ENCODE measurements around the gene BIRC6. TPM values are rescaled to one million over a fixed set of nuclear protein-coding genes. Genes with fewer than 3 reads are reported as not detected.

The BIRC6 gene
- polyA plus RNA-seq, 1 experiment = 53.7 TPM

DNA sequence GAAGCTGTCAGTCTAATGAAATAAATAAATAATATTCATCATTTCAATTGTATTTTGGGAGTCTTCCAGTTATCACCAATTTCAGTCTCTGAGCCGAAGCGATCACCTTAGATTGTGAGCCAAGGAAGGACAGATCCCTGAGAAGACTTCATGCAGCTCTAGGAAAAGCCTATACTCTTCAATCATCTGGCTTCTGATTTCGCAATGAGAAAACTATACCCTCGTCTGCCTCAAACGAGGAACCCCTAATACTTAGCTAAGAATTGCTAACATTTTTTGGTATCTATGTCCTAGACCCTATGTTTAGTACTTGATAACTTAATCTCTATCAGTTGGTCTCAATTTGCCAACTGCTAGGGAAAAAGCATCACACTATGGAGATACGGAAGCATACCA, 266.5 kb downstream of the BIRC6 start:
- ChIA-PET CTCF (no interaction called here), POLR2A (no interaction called here)
- no peaks in the 10 kb centered on the region for H3K27me3 ChIP-seq (ENCODE audit: control insufficient read depth, insufficient read depth, low read length)
- TF ChIP-seq, protein P1, sequence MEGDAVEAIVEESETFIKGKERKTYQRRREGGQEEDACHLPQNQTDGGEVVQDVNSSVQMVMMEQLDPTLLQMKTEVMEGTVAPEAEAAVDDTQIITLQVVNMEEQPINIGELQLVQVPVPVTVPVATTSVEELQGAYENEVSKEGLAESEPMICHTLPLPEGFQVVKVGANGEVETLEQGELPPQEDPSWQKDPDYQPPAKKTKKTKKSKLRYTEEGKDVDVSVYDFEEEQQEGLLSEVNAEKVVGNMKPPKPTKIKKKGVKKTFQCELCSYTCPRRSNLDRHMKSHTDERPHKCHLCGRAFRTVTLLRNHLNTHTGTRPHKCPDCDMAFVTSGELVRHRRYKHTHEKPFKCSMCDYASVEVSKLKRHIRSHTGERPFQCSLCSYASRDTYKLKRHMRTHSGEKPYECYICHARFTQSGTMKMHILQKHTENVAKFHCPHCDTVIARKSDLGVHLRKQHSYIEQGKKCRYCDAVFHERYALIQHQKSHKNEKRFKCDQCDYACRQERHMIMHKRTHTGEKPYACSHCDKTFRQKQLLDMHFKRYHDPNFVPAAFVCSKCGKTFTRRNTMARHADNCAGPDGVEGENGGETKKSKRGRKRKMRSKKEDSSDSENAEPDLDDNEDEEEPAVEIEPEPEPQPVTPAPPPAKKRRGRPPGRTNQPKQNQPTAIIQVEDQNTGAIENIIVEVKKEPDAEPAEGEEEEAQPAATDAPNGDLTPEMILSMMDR (IDR thresholded peaks at IDR 0.05; ENCODE audit: insufficient read depth, low read depth, low read length) = no peak
- H3K36me3 ChIP-seq (ENCODE audit: control insufficient read depth, insufficient read depth, low read length) = peaks cover 9% of the 10 kb centered on the region; the same call in 1 of the 2 replicates
- no peak overlapping the region for H3K4me3 ChIP-seq (ENCODE audit: low read depth, low read length)
- no peak for DNase-seq (ENCODE audit: low read depth)

DNA sequence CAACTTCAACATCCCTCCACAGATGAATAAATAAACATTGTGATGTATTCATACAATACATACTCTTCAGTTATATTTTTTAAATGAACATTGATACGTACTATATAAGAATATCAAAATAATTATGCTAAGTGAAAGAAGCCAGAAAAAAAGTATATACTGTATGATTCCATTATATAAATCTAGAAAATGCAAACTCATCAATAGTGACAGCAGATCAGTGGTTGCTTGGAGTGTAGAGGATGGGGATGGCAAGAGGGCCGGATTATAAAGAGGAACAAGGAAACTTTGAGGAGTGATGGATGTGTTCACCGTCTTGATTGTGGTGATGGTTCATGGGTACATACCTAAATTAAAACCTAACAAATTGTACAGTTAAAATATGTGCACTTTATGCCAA, 268.0 kb downstream of the BIRC6 start:
- POLR2A ChIA-PET = no interaction called here
- Histone ChIP-seq H3K36me3 (ENCODE audit: control insufficient read depth, insufficient read depth, low read length) (peaks cover 9% of the 10 kb centered on the region; the same call in 1 of the 2 replicates), H3K4me3 (ENCODE audit: low read depth, low read length) (no peak overlapping the region), H3K27me3 (ENCODE audit: control insufficient read depth, insufficient read depth, low read length) (no peaks in the 10 kb centered on the region)
- TF ChIP-seq, protein P1 (IDR thresholded peaks at IDR 0.05; ENCODE audit: insufficient read depth, low read depth, low read length) = no peak
- DNase-seq (ENCODE audit: low read depth) = no peak
- CTCF ChIA-PET = no interaction called here

DNA sequence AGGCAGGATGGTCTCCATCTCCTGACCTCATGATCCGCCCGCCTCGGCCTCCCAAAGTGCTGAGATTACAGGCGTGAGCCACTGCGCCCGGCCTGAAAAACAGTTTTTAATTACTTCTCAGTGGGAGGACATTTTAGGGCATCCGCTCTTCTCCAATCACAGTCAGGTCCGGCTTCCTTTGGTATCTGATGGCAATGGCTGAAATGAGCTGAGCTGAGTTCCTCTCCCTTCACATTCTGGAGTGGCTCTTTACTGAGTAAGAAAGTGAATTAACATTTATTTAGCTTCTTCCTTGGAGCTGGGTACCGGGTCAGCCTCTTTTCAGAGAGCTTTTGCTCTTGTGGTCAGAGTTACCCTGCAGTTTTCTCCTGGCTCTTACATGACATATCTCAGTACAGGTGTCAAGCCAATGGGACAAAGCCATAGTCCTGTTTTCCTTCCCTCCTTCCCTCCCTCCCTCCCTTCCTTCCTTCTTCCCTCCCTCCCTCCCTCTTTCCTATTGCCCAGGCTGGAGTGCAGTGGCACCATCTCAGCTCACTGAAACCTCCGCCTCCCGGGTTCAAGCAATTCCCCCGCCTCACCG, 269.9 kb downstream of the BIRC6 start:
- Histone ChIP-seq H3K4me3 (ENCODE audit: low read depth, low read length) (no peak overlapping the region), H3K36me3 (ENCODE audit: control insufficient read depth, insufficient read depth, low read length) (peaks cover 7% of the 10 kb centered on the region; the same call in 1 of the 2 replicates), H3K27me3 (ENCODE audit: control insufficient read depth, insufficient read depth, low read length) (no peaks in the 10 kb centered on the region)
- ChIA-PET POLR2A (no interaction called here), CTCF (no interaction called here)
- TF ChIP-seq, protein P1 (IDR thresholded peaks at IDR 0.05; ENCODE audit: insufficient read depth, low read depth, low read length) = no peak
- DNase-seq (ENCODE audit: low read depth) = no peak

DNA sequence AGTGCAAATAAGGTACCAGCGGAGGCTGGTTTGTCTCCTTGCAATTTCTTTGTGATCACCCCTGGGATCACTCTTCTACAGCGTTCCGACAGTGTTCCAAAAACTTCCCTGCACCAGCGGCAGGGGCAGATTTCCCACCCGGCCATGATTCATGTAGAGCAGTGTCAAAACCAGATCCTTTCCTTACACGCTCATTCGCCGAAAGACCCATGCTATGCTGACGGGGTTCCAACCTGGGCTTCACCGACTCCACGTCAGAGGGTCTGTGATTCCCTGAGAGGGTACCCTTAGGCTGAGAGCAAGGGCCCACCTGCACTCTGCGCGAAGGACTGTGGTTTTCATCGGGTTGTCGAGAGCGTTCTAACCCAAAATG, 270.6 kb downstream of the BIRC6 start:
- Histone ChIP-seq H3K4me3 (ENCODE audit: low read depth, low read length) (peak overlapping the region; percentile 98), H3K27me3 (ENCODE audit: control insufficient read depth, insufficient read depth, low read length) (no peaks in the 10 kb centered on the region), H3K36me3 (ENCODE audit: control insufficient read depth, insufficient read depth, low read length) (peaks cover 1% of the 10 kb centered on the region; the same call in 1 of the 2 replicates)
- TF ChIP-seq, protein P1 (IDR thresholded peaks at IDR 0.05; ENCODE audit: insufficient read depth, low read depth, low read length) = peak; percentile 50
- DNase-seq (ENCODE audit: low read depth) = no peak
- POLR2A ChIA-PET = no interaction called here
- CTCF ChIA-PET = interaction anchor here (1.0 kb wide), 1 partner anchor 14 kb away, joined by 3 read pairs; no protein-coding TSS in a partner anchor

DNA sequence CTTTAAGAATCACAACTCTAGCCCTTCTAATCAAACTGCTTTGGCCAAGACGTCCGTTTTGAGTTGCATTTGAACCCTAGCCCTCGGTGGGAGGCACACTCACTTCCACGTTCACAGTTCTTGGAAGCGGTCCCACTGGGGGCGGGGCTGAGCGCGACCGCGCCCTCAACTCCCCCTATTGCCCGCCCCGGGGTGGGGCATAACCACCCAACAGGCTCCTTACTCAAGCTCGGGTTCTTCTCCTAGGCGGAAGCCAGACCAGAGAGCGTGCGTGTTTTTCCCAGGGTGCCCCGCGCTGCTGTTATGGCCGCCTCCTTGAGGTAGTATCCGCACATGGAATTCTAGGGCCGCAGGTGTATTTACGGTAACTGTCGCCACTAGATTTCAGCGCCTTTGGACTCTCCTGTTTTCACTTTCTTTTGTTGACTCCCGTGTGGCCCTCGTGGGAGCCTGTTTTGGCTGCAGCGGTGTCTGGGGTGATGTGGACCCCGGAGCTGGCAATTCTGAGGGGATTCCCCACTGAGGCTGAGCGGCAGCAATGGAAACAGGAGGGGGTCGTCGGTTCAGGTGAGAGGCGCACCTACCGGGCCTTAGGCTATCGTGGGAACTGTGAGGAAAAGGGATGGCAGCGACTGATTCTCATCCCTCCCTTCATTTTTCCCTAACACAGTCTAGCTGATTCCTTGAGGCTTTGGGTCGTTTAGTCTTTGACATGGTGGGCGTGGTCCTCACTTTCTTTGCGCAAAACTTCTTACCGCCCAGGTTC, 271.2 kb downstream of the BIRC6 start, which contains the start of gene TTC27:
TSS of gene TTC27 (plus strand) at position 237 of the 766 bp plus-strand sequence. CDS start at position 480, 243 bp downstream.
- POLR2A ChIA-PET = no interaction called here
- CTCF ChIA-PET = interaction anchor here (1.0 kb wide), 1 partner anchor 14 kb away, joined by 3 read pairs; no protein-coding TSS in a partner anchor
- DNase-seq (ENCODE audit: low read depth) = peak; percentile 75
- Histone ChIP-seq H3K4me3 (ENCODE audit: low read depth, low read length) (peak within 1 kb of the TSS; percentile 98), H3K27me3 (ENCODE audit: control insufficient read depth, insufficient read depth, low read length) (no peaks in the 10 kb centered on the region), H3K36me3 (ENCODE audit: control insufficient read depth, insufficient read depth, low read length) (0 out of 2 replicates have a peak, but pooled peaks cover 1% of the 10 kb centered on the region)
- TF ChIP-seq, protein P1 (IDR thresholded peaks at IDR 0.05; ENCODE audit: insufficient read depth, low read depth, low read length) = no peak
